Activated naive CD8-positive, alpha-beta T cell (primary cell): Measurements from ENCODE around the gene IRX5.

Experiments
- H3K27ac Mint-ChIP-seq: one replicate; pipeline ENCODE4 v1.8.0; 2021; ENCODE audit warnings: mixed read lengths
- H3K27me3 Mint-ChIP-seq: one replicate; pipeline ENCODE4 v1.8.0; 2021; ENCODE audit warnings: mixed read lengths
- H3K36me3 Mint-ChIP-seq: one replicate; pipeline ENCODE4 v1.8.0; 2021; ENCODE audit warnings: mixed read lengths
- H3K4me1 Mint-ChIP-seq: one replicate; pipeline ENCODE4 v1.8.0; 2021; ENCODE audit warnings: low read depth, mixed read lengths
- H3K4me3 Mint-ChIP-seq: one replicate; pipeline ENCODE4 v1.8.0; 2021; ENCODE audit warnings: mild to moderate bottlenecking, mixed read lengths
- H3K9me3 Mint-ChIP-seq: one replicate; pipeline ENCODE4 v1.8.0; 2021; ENCODE audit warnings: low read depth, mixed read lengths

Gene IRX5

GRCh38 chr16:54953461-54953860, 22.8 kb downstream of the IRX5 start:
- Mint-ChIP-seq H3K4me3 (no peak overlapping the region), H3K27ac (no peak overlapping the region), H3K27me3 (peaks cover 15% of the 10 kb centered on the region), H3K36me3 (no peaks in the 10 kb centered on the region), H3K9me3 (no peaks in the 10 kb centered on the region), H3K4me1 (no peaks in the 10 kb centered on the region)

GRCh38 chr16:54954220-54954619, 23.6 kb downstream of the IRX5 start:
- Mint-ChIP-seq H3K27ac (no peak overlapping the region), H3K4me1 (no peaks in the 10 kb centered on the region), H3K9me3 (no peaks in the 10 kb centered on the region), H3K36me3 (no peaks in the 10 kb centered on the region), H3K4me3 (no peak overlapping the region), H3K27me3 (peaks cover 12% of the 10 kb centered on the region)

- no peak overlapping the region for H3K27ac Mint-ChIP-seq
- H3K27me3 Mint-ChIP-seq, result peaks cover 5% of the 10 kb centered on the region
- H3K4me3 Mint-ChIP-seq, result no peak overlapping the region
Measured at GRCh38 chr16:54955757-54956156, 25.1 kb downstream of the IRX5 start.

GRCh38 chr16:54957403-54958166, 26.9 kb downstream of the IRX5 start:
- Mint-ChIP-seq H3K27me3 (peaks cover 5% of the 10 kb centered on the region), H3K27ac (no peak overlapping the region), H3K4me1 (no peaks in the 10 kb centered on the region), H3K9me3 (no peaks in the 10 kb centered on the region), H3K4me3 (no peak overlapping the region), H3K36me3 (no peaks in the 10 kb centered on the region)

More at GRCh38 chr16:54955757-54956156, 25.1 kb downstream of the IRX5 start:
- Mint-ChIP-seq H3K36me3 (no peaks in the 10 kb centered on the region), H3K4me1 (no peaks in the 10 kb centered on the region), H3K9me3 (no peaks in the 10 kb centered on the region)

- Mint-ChIP-seq H3K4me1 (no peaks in the 10 kb centered on the region), H3K9me3 (no peaks in the 10 kb centered on the region), H3K36me3 (no peaks in the 10 kb centered on the region), H3K27me3 (peaks cover 2% of the 10 kb centered on the region), H3K27ac (no peak overlapping the region), H3K4me3 (no peak overlapping the region)
Measured at GRCh38 chr16:54962045-54962444, 31.4 kb downstream of the IRX5 start.

- Mint-ChIP-seq H3K4me1 (no peaks in the 10 kb centered on the region), H3K27ac (no peak overlapping the region), H3K36me3 (no peaks in the 10 kb centered on the region), H3K27me3 (peaks cover 2% of the 10 kb centered on the region), H3K9me3 (no peaks in the 10 kb centered on the region), H3K4me3 (no peak overlapping the region)
Measured at GRCh38 chr16:54964239-54964638, 33.6 kb downstream of the IRX5 start.

GRCh38 chr16:54965464-54965863, 34.8 kb downstream of the IRX5 start:
- H3K27me3 Mint-ChIP-seq, result peaks cover 2% of the 10 kb centered on the region
- no peaks in the 10 kb centered on the region for H3K9me3 Mint-ChIP-seq
- no peaks in the 10 kb centered on the region for H3K4me1 Mint-ChIP-seq
- H3K27ac Mint-ChIP-seq, result no peak overlapping the region
- H3K4me3 Mint-ChIP-seq, result no peak overlapping the region
- H3K36me3 Mint-ChIP-seq, result no peaks in the 10 kb centered on the region

- H3K4me3 Mint-ChIP-seq, result no peak overlapping the region
- H3K9me3 Mint-ChIP-seq, result no peaks in the 10 kb centered on the region
- H3K36me3 Mint-ChIP-seq, result no peaks in the 10 kb centered on the region
- peaks cover 5% of the 10 kb centered on the region for H3K27me3 Mint-ChIP-seq
- H3K4me1 Mint-ChIP-seq, result no peaks in the 10 kb centered on the region
- no peak overlapping the region for H3K27ac Mint-ChIP-seq
Measured at GRCh38 chr16:54968011-54968410, 37.3 kb downstream of the IRX5 start.

GRCh38 chr16:54968784-54969183, 38.1 kb downstream of the IRX5 start:
- Mint-ChIP-seq H3K4me1 (no peaks in the 10 kb centered on the region), H3K27ac (no peak overlapping the region), H3K36me3 (no peaks in the 10 kb centered on the region), H3K27me3 (peaks cover 7% of the 10 kb centered on the region), H3K9me3 (no peaks in the 10 kb centered on the region), H3K4me3 (no peak overlapping the region)

GRCh38 chr16:54970016-54970415, 39.4 kb downstream of the IRX5 start:
- Mint-ChIP-seq H3K4me1 (no peaks in the 10 kb centered on the region), H3K27me3 (peaks cover 9% of the 10 kb centered on the region), H3K4me3 (no peak overlapping the region), H3K27ac (no peak overlapping the region), H3K36me3 (no peaks in the 10 kb centered on the region), H3K9me3 (no peaks in the 10 kb centered on the region)

- no peak overlapping the region for H3K27ac Mint-ChIP-seq
- no peaks in the 10 kb centered on the region for H3K9me3 Mint-ChIP-seq
- H3K27me3 Mint-ChIP-seq, result peaks cover 10% of the 10 kb centered on the region
- H3K4me3 Mint-ChIP-seq, result no peak overlapping the region
- H3K4me1 Mint-ChIP-seq, result no peaks in the 10 kb centered on the region
- no peaks in the 10 kb centered on the region for H3K36me3 Mint-ChIP-seq
Measured at GRCh38 chr16:54974367-54974766, 43.7 kb downstream of the IRX5 start.

GRCh38 chr16:54976651-54977200, 46.1 kb downstream of the IRX5 start:
- Mint-ChIP-seq H3K4me3 (no peak overlapping the region), H3K27me3 (peaks cover 10% of the 10 kb centered on the region), H3K27ac (no peak overlapping the region), H3K36me3 (no peaks in the 10 kb centered on the region), H3K4me1 (no peaks in the 10 kb centered on the region), H3K9me3 (no peaks in the 10 kb centered on the region)

GRCh38 chr16:54977211-54977610, 46.5 kb downstream of the IRX5 start:
- H3K27ac Mint-ChIP-seq, result no peak overlapping the region
- no peaks in the 10 kb centered on the region for H3K9me3 Mint-ChIP-seq
- H3K4me1 Mint-ChIP-seq, result no peaks in the 10 kb centered on the region
- no peak overlapping the region for H3K4me3 Mint-ChIP-seq
- peaks cover 10% of the 10 kb centered on the region for H3K27me3 Mint-ChIP-seq
- H3K36me3 Mint-ChIP-seq, result no peaks in the 10 kb centered on the region

GRCh38 chr16:54980821-54981220, 50.2 kb downstream of the IRX5 start:
- H3K4me3 Mint-ChIP-seq, result no peak overlapping the region
- no peaks in the 10 kb centered on the region for H3K9me3 Mint-ChIP-seq
- no peaks in the 10 kb centered on the region for H3K27me3 Mint-ChIP-seq
- no peaks in the 10 kb centered on the region for H3K36me3 Mint-ChIP-seq
- no peak overlapping the region for H3K27ac Mint-ChIP-seq
- no peaks in the 10 kb centered on the region for H3K4me1 Mint-ChIP-seq
